Activated CD8-positive, alpha-beta T cell treated with anti-CD3 and anti-CD28 coated beads for 36 hours (primary cell): ENCODE data around the gene ITGA1. TPM values are rescaled to one million over a fixed set of nuclear protein-coding genes. Genes with fewer than 3 reads are reported as not detected.
A peak's percentile ranks its signal among the peaks of the same experiment; 100 is the strongest.

Experiments used
- ATAC-seq: fragments of 200-7000 bp; cut with Tn5 transposase; one replicate; pipeline ENCODE4 v1.10.0; 2021; ENCODE audit warnings: mild to moderate bottlenecking, moderate library complexity
- CTCF ChIA-PET: fragments of 350-600 bp; sonication (Branson Sonifier 250); formaldehyde crosslinking; loops from one replicate; lab custom pipeline; 2021; ENCODE audit warnings: antibody characterized with exemption; lab: Charles Lee
- POLR2A ChIA-PET: fragments of 350-600 bp; sonication (Branson Sonifier 250); formaldehyde crosslinking; loops from one replicate; lab custom pipeline; 2021; ENCODE audit warnings: antibody characterized with exemption; lab: Charles Lee
- DNase-seq: peaks from one replicate; pipeline ENCODE4 v3.0.0-alpha.2; 2020
- H3K27ac Mint-ChIP-seq: one replicate; pipeline ENCODE4 v1.8.0; 2021; ENCODE audit warnings: mild to moderate bottlenecking, mixed read lengths
- H3K27me3 Mint-ChIP-seq: one replicate; pipeline ENCODE4 v1.8.0; 2021; ENCODE audit warnings: mixed read lengths
- H3K36me3 Mint-ChIP-seq: one replicate; pipeline ENCODE4 v1.8.0; 2021; ENCODE audit warnings: low read depth, mixed read lengths
- H3K4me1 Mint-ChIP-seq: one replicate; pipeline ENCODE4 v1.8.0; 2021; ENCODE audit warnings: low read depth, mixed read lengths
- H3K4me3 Mint-ChIP-seq: one replicate; pipeline ENCODE4 v1.8.0; 2021; ENCODE audit warnings: mild to moderate bottlenecking, moderate library complexity, mixed read lengths
- H3K9me3 Mint-ChIP-seq: one replicate; pipeline ENCODE4 v1.8.0; 2021; ENCODE audit warnings: mixed read lengths
- CTCF ChIP-seq: fragments of 200-600 bp; IDR thresholded peaks from one replicate; pipeline ENCODE4 v1.8.0; 2022; ENCODE audit warnings: antibody characterized with exemption, mild to moderate bottlenecking
- intact Hi-C: fragments of 100-400 bp; cut with micrococcal nuclease; formaldehyde crosslinking; loops from one replicate; pipeline ENCODE4 v1.10.0; 2022
- total RNA-seq, 2 experiments: library from RNA; stranded (reverse); gene quantifications; one replicate each; pipeline ENCODE4 v1.2.3, GENCODE V29; 2021

Gene ITGA1
- total RNA-seq, 2 experiments from 2014 or later, result 5.1 to 6.0 TPM

- POLR2A ChIA-PET, result interaction anchor here (3.0 kb wide), 1 partner anchor 8 kb away, joined by 16 read pairs; no protein-coding TSS in a partner anchor
- ATAC-seq, result no peak
Observed at GRCh38 chr5:52791366-52791765, 3.6 kb downstream of the ITGA1 start.

GRCh38 chr5:52794519-52794918 is 6.8 kb downstream of the ITGA1 start:
- intact Hi-C loops, result no loop called here
- ATAC-seq (no peak), DNase-seq (no peak)
- Mint-ChIP-seq H3K4me3 (no peak overlapping the region), H3K27me3 (no peaks in the 10 kb centered on the region), H3K36me3 (peaks cover 10% of the 10 kb centered on the region), H3K9me3 (no peaks in the 10 kb centered on the region), H3K4me1 (peaks cover 40% of the 10 kb centered on the region), H3K27ac (no peak overlapping the region)
- TF ChIP-seq CTCF, result no peak
- ChIA-PET POLR2A (no interaction called here), CTCF (interaction anchor here (2.5 kb wide), 1 partner anchor 19 kb away, joined by 8 read pairs; no protein-coding TSS in a partner anchor)

More at GRCh38 chr5:52791366-52791765, 3.6 kb downstream of the ITGA1 start:
- TF ChIP-seq CTCF, result no peak
- Mint-ChIP-seq H3K27ac (no peak overlapping the region), H3K4me1 (peaks cover 41% of the 10 kb centered on the region), H3K36me3 (peaks cover 10% of the 10 kb centered on the region), H3K27me3 (no peaks in the 10 kb centered on the region), H3K9me3 (no peaks in the 10 kb centered on the region), H3K4me3 (no peak overlapping the region)
- CTCF ChIA-PET, result interaction anchor here (0.7 to 1.8 kb wide), 2 partner anchors 9 to 124 kb away, joined by 3 to 7 read pairs; no protein-coding TSS in a partner anchor
- intact Hi-C loops, result no loop called here
- no peak for DNase-seq

DNA sequence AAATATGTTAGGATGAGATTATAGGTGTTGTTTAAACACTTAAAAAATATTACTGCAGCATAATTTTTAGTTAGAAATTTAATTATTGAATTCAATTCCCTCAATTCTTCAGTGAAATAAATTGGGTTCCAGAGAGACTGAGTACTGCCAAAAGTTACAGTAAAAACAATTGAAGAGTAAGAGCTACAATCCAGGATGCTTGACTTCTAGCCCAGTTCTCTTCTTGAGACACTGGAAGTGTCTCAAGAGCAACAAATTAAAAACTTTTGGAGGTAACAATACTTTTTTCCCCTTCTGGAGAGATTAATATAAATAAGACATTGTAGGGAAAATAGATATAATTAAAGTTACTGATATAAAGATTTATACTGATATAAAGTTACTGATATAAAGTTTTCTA is 8.3 kb downstream of the ITGA1 start:
- no peak for DNase-seq
- ChIA-PET CTCF (interaction anchor here (0.7 to 2.5 kb wide), 3 partner anchors 8 to 60 kb away, joined by 3 to 8 read pairs (median 3); partner anchors contain the start of genes ITGA1 and PELO), POLR2A (no interaction called here)
- no peaks in the 10 kb centered on the region for H3K9me3 Mint-ChIP-seq
- peaks cover 28% of the 10 kb centered on the region for H3K4me1 Mint-ChIP-seq
- no peak for ATAC-seq
- no peaks in the 10 kb centered on the region for H3K27me3 Mint-ChIP-seq
- H3K27ac Mint-ChIP-seq, result no peak overlapping the region
- H3K36me3 Mint-ChIP-seq, result peaks cover 17% of the 10 kb centered on the region
- no peak for TF ChIP-seq CTCF
- intact Hi-C loops, result no loop called here
- H3K4me3 Mint-ChIP-seq, result no peak overlapping the region

GRCh38 chr5:52796516-52797103 is 8.9 kb downstream of the ITGA1 start:
- DNase-seq (no peak), ATAC-seq (no peak)
- no peaks in the 10 kb centered on the region for H3K9me3 Mint-ChIP-seq
- H3K36me3 Mint-ChIP-seq, result peaks cover 19% of the 10 kb centered on the region
- ChIA-PET CTCF (interaction anchor here (0.7 to 2.5 kb wide), 2 partner anchors 9 to 21 kb away, joined by 3 to 8 read pairs; partner anchors contain the start of genes ITGA1 and PELO), POLR2A (no interaction called here)
- no peak for TF ChIP-seq CTCF
- peaks cover 31% of the 10 kb centered on the region for H3K4me1 Mint-ChIP-seq
- no peaks in the 10 kb centered on the region for H3K27me3 Mint-ChIP-seq
- no peak overlapping the region for H3K4me3 Mint-ChIP-seq
- intact Hi-C loops, result no loop called here
- no peak overlapping the region for H3K27ac Mint-ChIP-seq

GRCh38 chr5:52798938-52799337 is 11.2 kb downstream of the ITGA1 start:
- no peak for ATAC-seq
- CTCF ChIA-PET, result interaction anchor here (0.8 to 2.0 kb wide), 16 partner anchors 10 to 150 kb away, joined by 3 to 14 read pairs (median 4); partner anchors contain the start of genes ITGA1 and PELO
- Mint-ChIP-seq H3K9me3 (no peaks in the 10 kb centered on the region), H3K4me1 (peaks cover 36% of the 10 kb centered on the region), H3K27me3 (no peaks in the 10 kb centered on the region), H3K36me3 (peaks cover 32% of the 10 kb centered on the region), H3K27ac (peak overlapping the region; percentile 97), H3K4me3 (peak overlapping the region; percentile 97)
- TF ChIP-seq CTCF, result no peak
- intact Hi-C loops, result no loop called here
- DNase-seq, result no peak
- POLR2A ChIA-PET, result interaction anchor here (0.7 to 3.0 kb wide), 7 partner anchors 9 to 200 kb away, joined by 3 to 16 read pairs (median 5); partner anchors contain the start of genes ITGA1 and PELO
